HUES64 (cell line): ENCODE results near the gene WDR49. TPM values are rescaled to one million over a fixed set of nuclear protein-coding genes. Genes with fewer than 3 reads are reported as not detected.
A peak's percentile ranks its signal among the peaks of the same experiment; 100 is the strongest.

Source experiments
- H3K27ac ChIP-seq: 2 replicates; pipeline ENCODE4 v1.7.0; 2013; ENCODE audit warnings: low read depth, low read length, inconsistent platforms
- H3K27me3 ChIP-seq: 2 replicates; pipeline ENCODE4 v1.6.1; 2013; ENCODE audit warnings: mild to moderate bottlenecking, low read length; ENCODE audit not compliant: insufficient read depth
- H3K36me3 ChIP-seq: 2 replicates; pipeline ENCODE4 v1.6.1; 2013; ENCODE audit warnings: mild to moderate bottlenecking, low read length; ENCODE audit not compliant: insufficient read depth
- H3K4me1 ChIP-seq: 2 replicates; pipeline ENCODE4 v1.6.1; 2013; ENCODE audit warnings: mild to moderate bottlenecking, low read length, moderate library complexity; ENCODE audit not compliant: insufficient read depth
- H3K4me3 ChIP-seq: 2 replicates; pipeline ENCODE4 v1.5.1; 2013; ENCODE audit warnings: mild to moderate bottlenecking, low read length, moderate library complexity
- H3K9ac ChIP-seq: 2 replicates; pipeline ENCODE4 v1.6.1; 2013; ENCODE audit warnings: mild to moderate bottlenecking, low read depth, low read length
- H3K9me3 ChIP-seq: 2 replicates; pipeline ENCODE4 v1.6.1; 2013; ENCODE audit warnings: low read depth, low read length; ENCODE audit not compliant: insufficient read depth
- WGBS: fragments of 150-250, 120-280 bp; methylation state at CpG from one replicate; pipeline ENCODE4 v1.1.7; 2013; ENCODE audit warnings: missing lambda C conversion rate; 5-methylcytosine and 5-hydroxymethylcytosine counted together
- polyA plus RNA-seq, 2 experiments: library from polyadenylated mRNA; stranded (reverse); fragments of 50-300 nt; gene quantifications; one replicate each; pipeline ENCODE4 v1.2.3, GENCODE V29; 2013

The WDR49 gene
- polyA plus RNA-seq (2013, experiment 1 of 2) = 0.35 TPM
- 0.70 TPM for polyA plus RNA-seq (2013, experiment 2 of 2)

DNA sequence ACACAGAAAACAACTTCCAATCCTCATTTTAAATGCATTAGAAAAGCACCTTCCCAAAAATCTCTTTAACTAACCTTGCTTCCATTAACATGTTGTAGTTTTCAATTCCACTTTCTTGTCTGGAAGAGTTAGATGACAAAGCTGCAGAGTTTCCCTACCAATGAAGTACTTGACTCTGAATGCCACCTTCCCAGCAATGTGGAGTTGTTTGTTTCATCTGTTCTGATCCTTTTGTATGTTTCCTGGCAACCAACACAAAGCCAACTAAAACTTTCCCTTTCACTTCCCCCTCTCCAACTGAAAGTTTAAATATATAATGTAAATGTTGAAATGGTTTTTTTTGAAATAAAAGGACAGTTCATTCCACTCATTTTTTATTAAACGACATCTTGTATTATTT is at the start of gene WDR49:
Gene WDR49, minus strand, starts transcription at position 183 of the 400 bp plus-strand sequence. CDS start 517 bp downstream, outside the sequence.
- Histone ChIP-seq H3K27me3 (no peaks in the 10 kb centered on the region), H3K9ac (peak within 1 kb of the TSS; percentile 67), H3K27ac (peak within 1 kb of the TSS; percentile 91), H3K36me3 (no peaks in the 10 kb centered on the region), H3K4me3 (no peak within 1 kb of the TSS; the same call in 1 of the 2 replicates), H3K4me1 (peaks cover 44% of the 10 kb centered on the region), H3K9me3 (no peaks in the 10 kb centered on the region)
- WGBS = no CpG with 5 or more reads among the region's 1 CpG

DNA sequence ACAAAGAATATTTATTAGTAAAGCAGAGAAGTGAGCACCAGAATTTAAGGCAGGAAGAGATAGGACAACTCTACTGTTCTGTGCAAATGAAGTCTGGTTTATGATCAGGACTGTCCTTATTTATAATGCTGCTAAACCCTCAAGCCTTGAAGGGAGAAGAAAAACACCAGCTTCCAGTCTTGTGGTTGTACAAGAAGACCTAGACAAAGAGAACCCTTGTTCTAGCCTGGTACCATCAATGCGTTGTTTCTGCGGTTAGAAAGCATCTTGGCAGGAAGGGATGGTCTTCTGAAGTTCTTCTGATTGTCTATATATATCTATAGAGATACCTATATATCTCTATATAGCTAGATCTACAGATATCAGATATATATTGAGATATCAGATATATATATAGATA is 47.2 kb upstream of the WDR49 start:
- WGBS = 94% methylated on average over 2 of the region's 2 CpGs
- H3K27ac ChIP-seq = no peak overlapping the region
- no peak overlapping the region for H3K9ac ChIP-seq
- no peaks in the 10 kb centered on the region for H3K9me3 ChIP-seq
- no peaks in the 10 kb centered on the region for H3K4me1 ChIP-seq
- no peaks in the 10 kb centered on the region for H3K27me3 ChIP-seq
- peaks cover 68% of the 10 kb centered on the region for H3K36me3 ChIP-seq
- H3K4me3 ChIP-seq = no peak overlapping the region

DNA sequence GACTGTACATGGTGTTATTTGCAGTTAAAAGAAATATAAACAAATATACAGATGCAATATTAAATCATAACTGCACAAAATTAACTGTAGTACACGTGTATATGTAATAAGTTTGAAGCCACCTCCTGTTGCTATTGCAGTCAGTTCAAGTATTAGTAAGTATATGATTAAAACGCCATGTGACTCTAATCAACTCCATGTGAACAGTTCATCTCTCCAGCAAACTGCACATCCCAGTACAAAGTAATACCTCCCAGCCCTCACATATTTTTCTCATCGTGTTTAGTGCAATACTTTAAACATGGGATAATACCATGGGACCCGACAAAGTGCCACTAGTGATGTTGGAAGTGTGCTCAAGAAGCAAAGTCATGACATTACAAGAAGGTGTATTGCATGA is 46.3 kb upstream of the WDR49 start:
- 98% methylated on average over 3 of the region's 4 CpGs for WGBS
- Histone ChIP-seq H3K36me3 (peaks cover 73% of the 10 kb centered on the region), H3K4me3 (no peak overlapping the region), H3K27me3 (no peaks in the 10 kb centered on the region), H3K27ac (no peak overlapping the region), H3K9ac (no peak overlapping the region), H3K9me3 (no peaks in the 10 kb centered on the region), H3K4me1 (no peaks in the 10 kb centered on the region)

DNA sequence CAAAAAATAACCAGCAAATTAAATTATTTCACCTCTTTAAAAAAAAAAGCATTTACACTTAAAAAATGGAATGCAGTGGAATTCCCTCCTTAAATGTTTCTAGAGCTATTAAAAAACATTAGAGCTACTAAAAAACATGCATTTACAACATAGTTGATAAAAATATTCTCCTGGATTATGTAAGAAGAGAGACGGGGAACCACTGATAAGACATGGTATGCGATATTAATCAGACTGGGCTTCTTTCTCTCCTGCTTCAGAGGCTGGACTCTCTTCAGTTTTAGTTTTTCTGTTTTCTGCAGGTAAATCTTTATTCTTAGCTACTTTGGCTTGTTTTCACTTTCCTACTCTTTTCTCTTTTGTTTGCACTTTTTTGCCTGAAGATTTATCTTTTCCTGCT is 40.4 kb upstream of the WDR49 start:
- no peak overlapping the region for H3K4me3 ChIP-seq
- H3K4me1 ChIP-seq = peaks cover 12% of the 10 kb centered on the region
- H3K9me3 ChIP-seq = no peaks in the 10 kb centered on the region
- H3K27ac ChIP-seq = no peak overlapping the region
- H3K27me3 ChIP-seq = no peaks in the 10 kb centered on the region
- H3K9ac ChIP-seq = no peak overlapping the region
- peaks cover 61% of the 10 kb centered on the region for H3K36me3 ChIP-seq
- 93% methylated on average over 2 of the region's 2 CpGs for WGBS

DNA sequence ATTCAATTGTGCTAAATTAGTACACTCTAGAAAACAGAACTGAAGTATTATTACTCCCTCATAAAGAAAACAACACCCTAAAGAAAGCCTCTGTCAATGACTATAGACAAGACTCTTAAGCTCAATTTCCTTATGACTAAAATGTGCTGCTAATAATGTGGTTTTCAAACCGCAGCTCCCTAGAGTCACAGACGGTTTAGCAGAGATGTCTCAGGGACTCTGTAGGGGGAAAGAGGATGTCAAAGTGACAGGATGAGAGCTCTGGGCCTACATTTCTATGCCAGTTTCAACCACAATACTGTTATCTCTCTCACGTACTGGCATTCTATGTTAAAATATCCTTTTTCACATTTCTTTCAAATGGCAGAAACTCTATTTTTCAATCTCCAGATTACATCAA is 37.6 kb upstream of the WDR49 start:
- WGBS = 91% methylated on average over 3 of the region's 3 CpGs
- Histone ChIP-seq H3K4me1 (peaks cover 12% of the 10 kb centered on the region), H3K4me3 (no peak overlapping the region), H3K27ac (no peak overlapping the region), H3K9me3 (no peaks in the 10 kb centered on the region), H3K27me3 (no peaks in the 10 kb centered on the region), H3K9ac (no peak overlapping the region), H3K36me3 (peaks cover 61% of the 10 kb centered on the region)

DNA sequence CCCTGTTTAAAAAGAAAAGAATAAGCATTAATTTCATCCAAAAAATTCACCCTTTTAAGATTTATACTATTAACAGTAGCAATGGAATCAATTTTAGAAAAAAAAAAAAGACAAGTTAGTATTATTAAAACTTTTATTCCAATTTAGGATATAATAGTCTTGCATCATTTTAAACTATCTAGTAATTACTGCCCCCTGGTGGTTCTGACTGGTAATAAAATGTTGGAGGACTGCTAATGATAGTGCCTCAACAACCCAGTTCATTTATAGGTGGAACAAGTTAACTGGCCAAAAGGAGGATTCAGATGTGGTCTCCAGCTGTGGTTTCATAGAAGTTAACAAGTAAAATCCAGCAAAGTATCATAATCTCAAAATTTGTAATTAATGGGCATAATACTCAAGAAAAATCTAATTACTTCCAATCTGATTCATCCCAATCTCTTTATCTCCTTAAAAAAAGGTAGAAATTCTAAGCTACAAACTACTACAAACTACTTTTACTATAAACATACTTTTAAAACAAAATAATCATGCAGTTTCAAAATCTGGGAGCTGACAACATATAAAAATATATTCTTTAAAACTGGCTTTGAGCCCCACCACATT is 30.7 kb upstream of the WDR49 start:
- Histone ChIP-seq H3K27ac (no peak overlapping the region), H3K36me3 (peaks cover 72% of the 10 kb centered on the region), H3K27me3 (no peaks in the 10 kb centered on the region), H3K9me3 (no peaks in the 10 kb centered on the region), H3K4me3 (no peak overlapping the region), H3K9ac (no peak overlapping the region), H3K4me1 (no peaks in the 10 kb centered on the region; the same call in 1 of the 2 replicates)

DNA sequence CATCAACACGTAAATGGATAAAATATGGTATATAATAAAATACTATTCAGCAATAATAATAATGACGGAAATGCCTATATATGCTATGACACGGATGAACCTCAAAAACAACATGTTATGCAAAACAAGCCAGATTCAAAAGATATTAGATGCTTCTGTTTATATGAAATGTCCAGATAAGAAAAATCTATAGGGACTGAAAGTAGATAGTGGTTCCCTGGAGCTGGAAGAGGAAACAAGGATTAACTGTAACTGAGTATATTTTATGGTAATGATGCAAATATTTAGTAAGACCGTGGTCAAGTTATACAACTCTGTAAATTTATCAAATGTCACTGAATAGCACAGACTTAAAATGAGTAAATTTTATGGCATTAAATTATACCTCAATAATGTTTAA is 25.8 kb upstream of the WDR49 start:
- Histone ChIP-seq H3K4me1 (no peaks in the 10 kb centered on the region), H3K4me3 (no peak overlapping the region), H3K27me3 (no peaks in the 10 kb centered on the region), H3K27ac (no peak overlapping the region), H3K9me3 (peaks cover 37% of the 10 kb centered on the region), H3K36me3 (peaks cover 90% of the 10 kb centered on the region), H3K9ac (no peak overlapping the region)
- 100% methylated on average over 1 of the region's 4 CpGs for WGBS

DNA sequence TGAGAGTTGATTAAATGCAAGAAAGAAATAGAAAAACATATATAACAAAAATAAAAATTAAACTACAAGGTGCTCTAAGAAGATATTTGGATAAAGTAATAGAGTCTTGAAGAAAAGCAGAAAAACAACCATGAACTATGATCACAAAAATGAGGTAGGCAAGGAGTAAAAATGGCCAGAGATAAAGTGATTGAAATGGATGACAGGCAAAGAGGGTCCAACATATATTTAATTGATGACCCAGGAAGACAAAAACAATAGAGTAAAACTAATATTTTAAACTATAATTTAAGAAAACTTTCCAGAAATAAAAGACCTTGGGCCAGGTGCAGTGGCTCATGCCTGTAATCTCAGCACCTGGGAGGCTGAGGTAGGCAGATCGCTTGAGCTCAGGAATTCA is 22.1 kb upstream of the WDR49 start:
- H3K9me3 ChIP-seq = peaks cover 37% of the 10 kb centered on the region
- no peak overlapping the region for H3K27ac ChIP-seq
- H3K4me3 ChIP-seq = no peak overlapping the region
- no peaks in the 10 kb centered on the region for H3K27me3 ChIP-seq
- H3K4me1 ChIP-seq = no peaks in the 10 kb centered on the region
- no peak overlapping the region for H3K9ac ChIP-seq
- WGBS = 95% methylated on average over 1 of the region's 1 CpG
- peaks cover 70% of the 10 kb centered on the region for H3K36me3 ChIP-seq

DNA sequence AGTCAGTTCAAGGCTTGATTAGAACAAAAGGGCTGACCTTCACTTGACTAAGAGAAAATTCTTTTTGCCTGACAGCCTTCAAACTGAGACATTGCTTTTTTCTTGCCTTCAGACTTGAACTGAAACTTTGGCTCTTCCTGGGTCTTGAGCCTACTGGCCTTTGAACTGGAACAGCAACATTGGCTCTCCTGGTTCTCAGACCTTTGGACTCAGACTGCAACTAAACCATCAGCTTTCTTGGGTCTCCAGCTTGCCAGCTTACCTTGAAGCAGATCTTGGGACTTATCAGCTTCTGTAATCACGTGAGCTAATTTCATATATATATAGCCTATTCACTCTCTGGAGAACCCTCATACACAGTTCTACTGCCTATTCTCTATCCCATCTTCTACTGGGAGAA is 19.5 kb upstream of the WDR49 start:
- Histone ChIP-seq H3K9me3 (peaks cover 36% of the 10 kb centered on the region), H3K4me3 (no peak overlapping the region), H3K27me3 (no peaks in the 10 kb centered on the region), H3K27ac (no peak overlapping the region), H3K36me3 (peaks cover 48% of the 10 kb centered on the region), H3K4me1 (no peaks in the 10 kb centered on the region), H3K9ac (no peak overlapping the region)
- 100% methylated on average over 1 of the region's 1 CpG for WGBS

DNA sequence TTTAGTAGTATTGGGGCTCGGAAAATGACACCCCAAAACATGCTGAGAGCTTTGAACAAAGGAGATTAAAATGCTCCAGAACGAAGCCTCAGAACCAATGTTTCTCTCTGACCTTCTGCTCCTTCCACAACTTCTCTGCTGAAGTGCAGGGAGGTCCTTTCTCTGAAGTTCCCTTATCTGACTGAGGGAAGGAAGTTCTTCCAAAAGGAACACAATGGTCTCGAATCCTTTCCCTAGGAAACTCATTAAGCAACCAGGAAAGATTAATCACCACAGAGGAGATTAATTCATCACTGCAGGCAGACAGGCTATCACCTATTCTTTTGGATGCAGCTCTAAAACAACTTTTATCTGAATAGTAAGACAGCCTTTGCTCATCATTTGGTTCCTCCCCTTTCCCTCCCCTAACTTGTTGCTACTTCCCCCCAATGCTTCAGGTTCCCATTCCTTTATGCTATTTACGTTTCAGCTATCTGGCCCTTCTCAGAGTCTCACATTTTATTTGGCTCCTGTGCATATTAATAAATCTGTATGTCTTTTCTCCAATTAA is 18.2 kb upstream of the WDR49 start:
- H3K27me3 ChIP-seq = no peaks in the 10 kb centered on the region
- H3K36me3 ChIP-seq = peaks cover 38% of the 10 kb centered on the region
- no peak overlapping the region for H3K4me3 ChIP-seq
- WGBS = 87% methylated on average over 4 of the region's 4 CpGs
- H3K9me3 ChIP-seq = peaks cover 24% of the 10 kb centered on the region
- no peaks in the 10 kb centered on the region for H3K4me1 ChIP-seq
- no peak overlapping the region for H3K9ac ChIP-seq
- H3K27ac ChIP-seq = no peak overlapping the region

DNA sequence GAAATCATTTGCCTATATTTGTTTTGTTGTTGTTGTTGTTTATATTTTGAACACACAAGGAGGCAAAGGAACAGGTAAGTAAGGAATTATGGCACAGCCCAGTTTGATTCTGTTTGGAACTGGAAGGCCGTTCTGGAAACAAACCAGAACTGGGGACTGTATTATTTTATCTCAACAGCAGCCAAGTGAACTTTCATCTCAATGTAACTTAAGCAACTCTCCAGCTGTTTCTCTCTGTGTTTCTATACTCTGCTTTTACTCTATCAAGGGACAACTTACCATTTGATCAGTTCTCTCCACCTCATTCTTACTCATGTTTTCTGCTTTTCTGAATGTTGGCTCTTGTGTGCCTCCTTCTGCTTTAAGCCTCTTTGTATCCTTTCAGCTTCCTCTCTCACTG is 16.0 kb upstream of the WDR49 start:
- no peak overlapping the region for H3K4me3 ChIP-seq
- H3K27me3 ChIP-seq = no peaks in the 10 kb centered on the region
- H3K9ac ChIP-seq = no peak overlapping the region
- no peak overlapping the region for H3K27ac ChIP-seq
- H3K36me3 ChIP-seq = peaks cover 17% of the 10 kb centered on the region
- WGBS = 94% methylated on average over 1 of the region's 1 CpG
- H3K4me1 ChIP-seq = no peaks in the 10 kb centered on the region
- H3K9me3 ChIP-seq = peaks cover 1% of the 10 kb centered on the region; the same call in 1 of the 2 replicates

DNA sequence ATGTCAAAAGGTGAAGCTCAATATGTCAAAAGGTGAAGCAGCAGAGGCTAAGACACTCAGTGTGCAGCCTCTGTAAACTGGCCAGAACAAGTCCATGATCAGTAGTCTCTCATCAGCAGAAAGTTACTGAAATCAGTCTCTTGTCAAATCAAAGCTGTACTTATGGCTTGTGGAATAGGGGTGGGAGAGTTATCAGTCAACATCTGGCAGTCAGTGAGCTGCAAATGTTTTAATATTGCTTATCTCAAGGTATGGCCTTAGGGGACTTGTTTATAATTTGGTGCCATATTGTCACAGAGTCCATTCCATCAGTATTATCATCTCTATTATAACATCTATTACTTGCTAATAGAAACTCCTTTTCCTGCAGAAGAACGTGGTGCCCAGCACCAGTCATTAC is 14.9 kb upstream of the WDR49 start:
- no peak overlapping the region for H3K9ac ChIP-seq
- WGBS = 83% methylated on average over 1 of the region's 1 CpG
- no peak overlapping the region for H3K4me3 ChIP-seq
- H3K4me1 ChIP-seq = no peaks in the 10 kb centered on the region
- H3K27ac ChIP-seq = no peak overlapping the region
- no peaks in the 10 kb centered on the region for H3K27me3 ChIP-seq
- H3K36me3 ChIP-seq = peaks cover 6% of the 10 kb centered on the region
- no peaks in the 10 kb centered on the region; the same call in 1 of the 2 replicates for H3K9me3 ChIP-seq
